SK-N-SH (cell line): ENCODE results near the gene NEK8.

Source experiments
- ELF1 ChIP-seq: IDR thresholded peaks from 2 replicates; pipeline ENCODE4 v1.4.0; 2012
- EP300 ChIP-seq, 2 experiments: IDR thresholded peaks; 2 replicates each; pipeline versions ENCODE4 v1.4.0 to v1.6.1; 2012; ENCODE audit warnings: borderline replicate concordance in 1 of 2, low read depth in 1 of 2, low read length in 1 of 2
- RFX5 ChIP-seq: IDR thresholded peaks from 2 replicates; pipeline ENCODE4 v1.6.1; 2012; ENCODE audit warnings: mild to moderate bottlenecking, improper control_type of control experiment, low read length
- TF ChIP-seq, protein P1 (sequence below): IDR thresholded peaks from 2 replicates; pipeline ENCODE4 v1.4.0; 2012; ENCODE audit warnings: low read depth, borderline replicate concordance

DNA sequence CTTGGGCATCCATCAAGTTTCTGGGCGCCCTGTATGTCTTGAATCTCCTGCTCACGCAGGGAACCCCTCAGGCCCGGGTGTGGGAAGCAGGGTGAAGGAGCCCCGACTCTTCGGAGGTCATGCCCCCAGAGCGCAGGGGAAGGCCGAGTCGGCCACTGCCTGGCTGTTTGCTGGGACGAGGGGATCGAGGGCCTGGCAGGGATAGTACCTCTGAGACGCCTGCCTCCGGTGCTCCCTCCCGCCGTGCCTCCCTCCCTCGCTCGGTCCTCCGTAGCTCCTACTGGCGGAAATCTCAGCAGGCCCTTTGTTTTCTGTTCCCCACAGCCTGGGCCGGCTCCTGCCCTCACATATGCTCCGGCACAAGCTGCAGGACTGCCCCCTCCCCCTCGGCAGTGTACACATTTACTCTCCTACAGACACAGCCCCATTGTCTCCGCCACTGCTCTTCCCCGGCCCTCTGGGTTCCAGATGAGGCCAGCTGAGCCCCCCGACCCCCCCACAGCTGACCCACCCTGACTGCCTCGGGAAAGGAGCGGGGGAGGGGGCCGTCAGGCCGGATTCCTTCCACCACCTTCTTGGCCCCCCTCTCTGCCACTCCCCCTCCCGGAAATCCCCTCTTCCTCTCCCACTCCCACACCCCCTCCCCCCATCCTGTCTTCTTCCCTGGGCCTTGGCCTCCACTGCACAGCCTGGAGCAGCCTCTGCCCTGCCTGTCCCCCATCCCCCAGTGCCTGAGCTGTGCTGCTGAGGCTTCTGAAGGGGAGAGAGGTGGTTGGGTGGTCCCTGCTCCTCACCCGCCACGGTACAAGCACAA, 16.6 kb downstream of the NEK8 start:
- TF ChIP-seq, protein P1, sequence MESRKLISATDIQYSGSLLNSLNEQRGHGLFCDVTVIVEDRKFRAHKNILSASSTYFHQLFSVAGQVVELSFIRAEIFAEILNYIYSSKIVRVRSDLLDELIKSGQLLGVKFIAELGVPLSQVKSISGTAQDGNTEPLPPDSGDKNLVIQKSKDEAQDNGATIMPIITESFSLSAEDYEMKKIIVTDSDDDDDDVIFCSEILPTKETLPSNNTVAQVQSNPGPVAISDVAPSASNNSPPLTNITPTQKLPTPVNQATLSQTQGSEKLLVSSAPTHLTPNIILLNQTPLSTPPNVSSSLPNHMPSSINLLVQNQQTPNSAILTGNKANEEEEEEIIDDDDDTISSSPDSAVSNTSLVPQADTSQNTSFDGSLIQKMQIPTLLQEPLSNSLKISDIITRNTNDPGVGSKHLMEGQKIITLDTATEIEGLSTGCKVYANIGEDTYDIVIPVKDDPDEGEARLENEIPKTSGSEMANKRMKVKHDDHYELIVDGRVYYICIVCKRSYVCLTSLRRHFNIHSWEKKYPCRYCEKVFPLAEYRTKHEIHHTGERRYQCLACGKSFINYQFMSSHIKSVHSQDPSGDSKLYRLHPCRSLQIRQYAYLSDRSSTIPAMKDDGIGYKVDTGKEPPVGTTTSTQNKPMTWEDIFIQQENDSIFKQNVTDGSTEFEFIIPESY = no peak
- TF ChIP-seq EP300 (IDR thresholded peaks at IDR 0.05; ENCODE audit: borderline replicate concordance in 1 of 2, low read depth in 1 of 2, low read length in 1 of 2) = no peak
- TF ChIP-seq ELF1 = no peak
- no peak for TF ChIP-seq RFX5
